Suppressor macrophage treated with lipopolysaccharide for 1 hour (primary cell): ENCODE data around the gene ZNF845.
"Not testable (repeated sequence)": the region's sequence is repeated elsewhere in the genome, so short reads cannot be mapped to it uniquely, and the experiment has no call there.

Experiments
- DNase-seq, 3 donors: peaks; one replicate each; pipeline ENCODE4 v3.0.0-alpha.2; 2020 to 2022

The ZNF845 gene

DNA sequence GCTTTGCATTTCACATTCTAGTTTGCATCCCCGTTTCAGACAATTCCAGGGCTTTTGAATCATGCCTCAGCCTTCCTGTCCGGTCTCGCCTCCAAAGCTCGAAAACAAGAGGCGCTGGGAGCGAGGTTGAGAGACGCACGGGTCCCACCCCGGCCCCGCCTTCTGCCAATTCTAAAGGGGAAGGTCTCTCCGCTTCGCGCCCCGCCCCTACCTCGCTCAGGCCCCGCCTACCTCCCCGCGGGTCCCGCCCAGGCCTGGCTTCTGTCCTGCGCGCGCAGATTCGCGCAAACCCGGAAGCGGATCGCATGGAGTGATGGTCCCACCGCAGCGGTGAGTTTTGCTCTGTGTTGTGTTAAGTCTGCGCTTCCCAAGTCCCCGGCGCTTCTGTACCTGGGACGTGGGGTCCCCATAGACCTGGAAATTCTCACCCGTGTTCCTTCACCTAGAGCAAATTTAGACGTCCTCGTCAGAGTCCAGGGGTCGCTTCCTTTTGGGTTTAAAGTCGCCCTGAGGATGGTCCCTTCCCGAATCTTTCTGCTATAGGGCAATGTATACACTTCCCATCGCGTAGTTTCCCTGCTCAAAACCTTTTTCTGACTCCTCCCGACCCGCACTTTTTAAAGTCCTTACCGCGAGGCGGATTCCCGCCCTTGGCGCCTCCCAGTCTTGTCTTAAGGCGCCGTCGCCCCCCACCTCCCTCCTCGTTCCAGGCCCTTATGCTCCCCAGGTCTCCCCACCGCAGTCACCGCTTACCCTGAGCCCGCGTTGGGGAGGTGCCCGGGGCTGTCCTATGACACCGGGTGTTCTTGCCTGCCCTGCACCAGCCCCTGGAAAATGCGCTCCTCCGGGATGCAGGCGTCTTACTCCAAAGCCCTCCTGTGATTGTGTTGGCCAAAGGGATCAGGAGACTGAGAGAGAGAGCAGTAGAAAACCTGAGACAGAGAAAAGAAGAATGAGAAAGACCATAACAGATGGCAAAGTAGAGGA, at the start of gene ZNF845:
TSS of gene ZNF845 (plus strand) at position 287 of the 987 bp plus-strand sequence. CDS start 7,559 bp downstream, outside the sequence.
- peak; percentile 92 to 96 (median 95) for DNase-seq

DNA sequence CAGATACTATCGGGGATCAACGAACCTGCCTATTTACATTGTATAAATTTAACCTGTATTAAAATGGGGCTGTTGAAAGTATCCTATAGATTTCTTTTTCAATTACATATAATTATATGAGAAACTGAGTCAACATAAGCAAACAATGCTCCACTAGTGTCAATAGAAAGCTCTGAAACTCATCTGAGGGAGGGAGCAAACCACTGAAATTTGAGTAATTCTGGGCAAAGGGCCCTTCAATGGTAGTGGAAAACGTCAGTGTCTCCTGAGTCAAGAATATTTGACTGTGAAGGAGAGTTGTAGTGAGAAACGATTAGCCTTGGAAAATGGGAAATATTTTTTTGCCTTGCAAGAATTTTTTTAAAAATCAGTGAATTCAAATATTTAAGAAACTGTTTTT, 48.5 kb upstream of the ZNF845 start:
- no peak for DNase-seq

DNA sequence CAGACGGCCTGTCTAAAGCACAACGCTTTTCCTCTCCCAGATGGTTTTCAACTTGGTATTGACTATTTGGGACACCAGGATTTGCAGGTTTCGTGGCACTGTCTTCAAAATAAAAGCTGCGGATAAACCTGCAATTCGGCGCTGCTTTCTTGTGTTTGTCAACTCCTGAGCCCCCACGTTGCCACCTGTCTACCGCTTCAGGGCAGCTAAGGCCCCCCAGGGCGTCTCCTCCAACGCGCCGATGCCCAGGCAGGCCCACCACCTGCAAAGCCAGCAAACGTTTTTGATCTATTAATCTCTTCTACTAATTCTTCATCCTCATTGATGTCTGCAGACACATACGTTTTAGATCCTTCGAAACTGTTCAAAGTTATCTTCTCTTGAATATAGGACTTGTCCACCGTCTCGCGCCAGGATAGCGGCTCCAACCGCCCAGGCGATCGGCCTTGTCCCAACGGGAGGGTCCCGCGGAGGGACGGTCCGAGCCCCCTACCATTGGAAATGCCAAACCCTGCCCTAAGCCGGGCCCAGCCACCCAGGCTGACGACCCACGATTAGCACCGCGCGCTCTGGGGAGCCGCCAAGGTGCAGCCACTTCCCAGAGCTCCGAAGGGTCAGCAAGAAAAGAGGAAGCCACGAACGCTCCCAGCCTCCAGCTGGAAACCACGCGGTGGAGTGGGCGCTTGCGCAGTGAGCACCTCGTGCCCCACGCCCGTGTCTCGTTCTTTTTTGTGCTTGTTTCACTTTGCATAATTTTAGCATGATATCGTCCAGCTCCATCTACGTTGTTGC, 42.6 kb upstream of the ZNF845 start:
- no peak for DNase-seq

DNA sequence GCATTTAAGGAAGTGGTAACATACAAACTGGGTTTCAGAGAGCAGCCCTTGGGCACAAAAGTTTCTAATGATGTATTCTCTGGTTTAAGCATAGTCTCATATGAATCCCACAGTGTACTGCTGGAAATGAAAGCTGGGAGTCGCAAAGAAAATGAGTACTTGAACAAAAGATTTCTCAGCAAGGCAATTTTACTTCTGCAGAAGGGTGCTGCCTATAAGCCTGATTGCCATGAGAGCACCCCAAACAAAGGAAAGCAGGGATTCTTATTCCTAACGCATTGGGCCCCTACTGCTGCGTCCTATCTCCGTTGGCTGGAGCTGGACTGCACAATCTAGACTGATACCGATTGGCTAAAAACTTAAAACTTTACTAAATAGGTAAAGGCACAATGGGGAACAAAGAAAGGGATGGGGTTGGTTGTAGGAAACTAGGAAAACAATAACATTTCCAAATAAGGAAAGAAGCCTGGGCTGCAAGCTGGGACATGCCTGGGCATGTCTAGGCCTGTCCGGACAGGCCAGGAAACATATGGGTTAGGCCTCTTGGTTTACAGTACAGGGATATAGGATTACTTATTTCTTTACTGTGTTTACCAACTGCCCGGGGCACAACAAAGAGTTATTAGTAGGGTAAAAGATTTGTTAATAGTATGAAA, 38.6 kb upstream of the ZNF845 start:
- DNase-seq, result no peak

DNA sequence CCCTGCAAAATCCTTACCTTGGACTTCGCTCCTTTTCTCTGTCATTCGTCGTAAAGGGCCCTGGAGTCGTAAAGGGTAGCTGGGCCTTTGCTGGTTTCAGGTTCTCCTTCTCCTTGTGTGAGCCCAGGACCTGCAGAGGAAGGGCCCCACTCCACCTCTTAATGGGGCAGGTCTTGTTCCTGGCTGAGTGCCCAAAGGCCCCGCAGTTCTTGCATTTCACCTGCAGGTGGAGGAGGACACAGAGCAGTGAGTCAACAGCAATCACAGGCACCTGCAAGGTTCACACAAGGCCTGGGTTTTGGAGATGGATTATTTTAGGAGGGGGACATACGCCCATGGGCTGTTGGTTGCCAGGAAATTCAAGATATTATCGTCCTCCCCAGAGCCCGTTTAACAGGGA, 32.2 kb upstream of the ZNF845 start:
- DNase-seq, result not testable (repeated sequence)

DNA sequence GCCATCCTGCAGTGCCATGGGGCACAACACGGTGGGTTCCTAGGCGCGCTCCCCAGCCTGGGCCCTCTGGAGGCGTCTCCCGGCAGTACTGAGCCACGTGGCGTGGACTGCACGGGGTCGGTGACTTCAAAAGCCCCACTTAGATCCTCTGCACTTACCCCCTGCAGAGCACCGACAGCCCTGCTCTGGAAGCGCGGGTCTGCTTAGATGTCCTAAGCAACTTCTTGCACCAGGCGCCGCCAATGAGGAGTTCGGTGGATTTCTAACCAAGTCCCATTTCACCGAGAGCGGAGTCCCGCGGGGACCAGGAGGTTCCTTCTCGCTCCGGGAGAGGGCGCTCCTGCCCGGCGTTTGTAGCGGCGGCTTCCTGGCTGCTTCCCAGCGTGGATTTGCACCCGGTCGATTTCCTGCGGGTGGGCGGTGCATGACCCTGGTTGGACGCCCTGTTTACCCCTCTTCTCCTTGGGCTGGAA, 25.2 kb upstream of the ZNF845 start:
- peak in 1 of 3 donors; percentile 4 for DNase-seq

DNA sequence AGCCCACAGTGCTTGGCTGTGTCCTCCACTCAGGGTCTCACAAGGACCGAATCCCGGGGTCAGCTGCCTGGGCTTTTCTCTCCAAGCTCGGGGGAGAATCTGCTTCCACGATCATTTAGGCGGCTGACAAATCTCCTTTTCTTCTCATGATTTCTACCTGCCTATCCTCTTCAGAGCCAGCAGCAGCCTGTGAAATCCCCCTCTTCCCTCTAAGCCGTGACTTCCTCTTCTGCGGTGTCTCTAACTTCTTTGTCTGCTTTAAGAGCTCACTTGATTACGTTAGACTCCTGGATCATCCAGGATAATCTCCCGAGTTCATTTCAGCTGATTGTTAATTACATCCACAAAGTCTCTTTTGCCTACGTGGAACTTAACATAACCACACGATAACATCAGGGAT, 22.5 kb upstream of the ZNF845 start:
- DNase-seq, result no peak

DNA sequence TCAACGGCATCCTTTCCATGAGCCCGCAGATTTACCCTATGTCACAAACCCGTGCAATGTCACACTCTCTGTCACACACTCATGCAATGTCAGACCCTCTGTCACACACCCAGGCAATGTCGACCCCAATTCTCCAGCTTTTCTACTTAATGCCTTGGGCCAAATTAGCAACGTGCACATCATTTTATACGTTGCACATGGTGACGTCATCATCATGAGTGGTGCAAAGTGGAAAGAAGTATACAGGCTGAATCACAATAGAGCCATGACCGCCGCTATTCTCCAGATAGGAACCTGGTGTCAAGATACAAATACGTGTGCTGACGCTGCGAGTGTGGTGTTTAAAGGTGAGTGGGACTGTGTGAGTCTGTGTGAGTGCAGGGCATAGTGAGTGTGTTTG, 21.7 kb upstream of the ZNF845 start:
- no peak for DNase-seq

DNA sequence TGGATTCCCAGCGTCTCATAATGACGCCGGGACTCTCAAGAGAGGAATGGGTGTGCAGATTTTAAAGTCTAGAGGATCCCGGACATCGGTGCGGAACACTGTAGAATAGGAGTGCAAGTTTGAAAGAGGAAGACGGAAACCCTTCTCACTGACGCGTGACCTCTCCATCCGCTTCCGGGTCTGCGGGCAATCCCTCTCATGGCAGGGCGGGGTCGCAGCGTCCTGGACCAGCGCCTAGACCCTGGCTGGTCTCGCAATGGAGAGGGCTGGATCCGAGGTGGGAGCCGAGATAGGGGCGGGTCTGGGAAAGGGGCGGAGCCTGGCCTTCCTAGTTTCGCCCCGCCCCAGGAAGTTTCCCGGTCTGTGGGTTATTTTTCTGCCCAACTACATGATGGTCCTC, 4.6 kb upstream of the ZNF845 start:
- peak in 2 of 3 donors; percentile 27 to 37 for DNase-seq

DNA sequence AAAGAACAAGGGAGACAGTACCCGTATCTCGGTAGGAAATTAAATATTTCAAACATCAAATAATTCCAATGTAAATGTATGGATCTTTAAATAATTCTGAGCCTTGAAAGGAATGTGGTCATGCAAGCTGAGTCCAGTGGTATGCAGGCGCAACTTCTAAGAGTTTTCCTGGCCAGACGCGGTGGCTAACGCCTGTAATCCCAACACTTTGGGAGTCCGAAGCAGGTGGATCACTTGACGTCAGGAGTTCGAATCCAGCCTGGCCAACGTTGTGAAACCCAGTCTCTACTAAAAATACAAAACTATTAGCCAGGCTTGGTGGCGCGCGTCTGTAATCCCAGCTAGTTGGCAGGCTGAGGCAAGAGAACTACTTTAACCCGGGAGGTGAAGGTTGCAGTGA, 1.1 kb upstream of the ZNF845 start:
- no peak for DNase-seq

DNA sequence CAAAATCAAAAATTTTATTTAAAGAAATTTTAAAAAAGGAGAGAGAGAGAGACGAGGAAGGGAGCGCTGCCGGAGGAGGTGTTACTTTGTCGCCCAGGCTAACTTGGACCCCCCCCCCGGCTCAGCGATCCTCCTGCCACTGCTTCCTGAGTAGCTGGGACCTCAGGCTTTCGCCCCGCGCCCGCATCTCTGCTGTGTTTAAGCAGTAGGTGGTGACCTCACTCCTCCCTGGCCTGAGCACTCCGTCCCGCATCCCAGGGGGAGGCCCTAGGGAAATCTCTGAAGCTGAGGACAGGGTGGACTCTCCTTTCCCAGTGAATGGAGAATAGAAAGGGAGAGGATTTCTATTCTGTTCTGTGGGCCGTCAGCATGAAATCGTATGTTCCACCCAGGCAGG, 485 bp upstream of the ZNF845 start:
- peak; percentile 17 to 52 (median 34) for DNase-seq

DNA sequence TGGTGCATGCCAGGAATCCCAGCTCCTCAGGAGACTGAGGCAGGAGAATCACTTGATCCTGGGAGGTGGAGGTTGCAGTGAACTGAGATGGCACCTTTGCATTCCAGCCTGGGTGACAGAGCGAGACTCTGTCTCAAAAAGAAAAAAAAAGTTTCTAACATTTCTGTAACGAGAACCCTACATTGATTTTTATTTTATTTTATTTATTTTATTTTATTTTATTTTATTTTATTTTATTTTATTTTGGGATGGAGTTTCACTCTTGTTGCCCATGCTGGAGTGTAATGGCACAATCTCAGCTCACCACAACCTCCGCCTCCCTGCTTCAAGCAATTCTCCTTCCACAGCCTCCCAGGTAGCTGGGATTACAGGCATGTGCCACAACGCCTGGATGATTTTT, 10.9 kb downstream of the ZNF845 start:
- DNase-seq, result not testable (repeated sequence)

DNA sequence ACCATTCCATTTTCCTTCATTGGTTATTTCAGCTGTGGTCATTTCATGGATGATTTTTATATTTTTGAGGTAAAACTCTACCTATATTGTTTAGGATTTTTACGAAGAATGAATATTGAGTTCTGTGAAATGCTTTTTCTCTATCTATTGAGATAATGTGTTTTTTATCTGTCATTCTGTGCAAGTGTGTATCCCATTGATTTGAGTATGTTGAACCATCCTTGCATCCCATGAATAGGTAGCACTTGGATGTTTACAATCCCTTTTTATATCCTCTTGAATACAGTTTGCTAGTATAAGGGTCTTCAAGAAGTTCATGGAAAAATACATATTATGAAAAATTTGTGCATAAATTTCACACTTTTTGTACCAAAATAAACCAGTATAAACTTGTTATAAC, 22.2 kb downstream of the ZNF845 start:
- no peak for DNase-seq

DNA sequence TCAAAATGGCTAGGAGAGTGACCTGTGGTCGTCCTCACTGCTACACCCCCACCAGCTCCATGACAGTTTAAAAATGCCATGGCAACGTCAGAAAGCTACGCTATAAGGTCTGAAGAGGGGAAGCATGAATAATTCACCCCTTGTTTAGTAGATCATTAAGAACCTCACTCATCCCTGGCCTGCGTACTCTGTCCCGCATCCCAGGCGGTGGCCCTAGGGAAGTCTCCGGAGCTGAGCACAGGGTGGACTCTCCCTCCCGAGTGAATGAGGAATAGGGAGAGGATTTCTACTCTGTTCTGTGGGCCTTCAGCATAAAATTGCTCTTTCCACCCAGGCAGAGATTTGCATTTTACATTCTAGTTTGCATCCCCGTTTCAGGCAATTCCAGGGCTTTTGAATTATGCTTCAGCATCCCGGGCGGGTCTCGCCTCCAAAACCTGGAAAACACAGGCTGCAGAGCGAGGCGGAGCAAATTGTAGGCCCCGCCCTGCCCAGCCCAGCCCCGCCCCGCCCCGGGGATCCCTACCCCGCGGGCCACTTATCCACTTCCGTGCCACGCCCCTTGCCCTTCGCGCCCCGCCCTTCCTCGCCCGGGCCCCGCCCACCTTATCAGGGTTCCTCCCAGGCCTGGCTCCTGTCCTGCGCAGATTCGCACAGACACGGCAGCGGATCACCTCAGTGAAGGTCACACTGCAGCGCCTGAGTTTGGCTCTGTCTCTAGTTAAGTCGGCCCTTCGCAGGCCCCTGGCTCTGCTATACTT, 24.5 kb downstream of the ZNF845 start:
- DNase-seq, result no peak

DNA sequence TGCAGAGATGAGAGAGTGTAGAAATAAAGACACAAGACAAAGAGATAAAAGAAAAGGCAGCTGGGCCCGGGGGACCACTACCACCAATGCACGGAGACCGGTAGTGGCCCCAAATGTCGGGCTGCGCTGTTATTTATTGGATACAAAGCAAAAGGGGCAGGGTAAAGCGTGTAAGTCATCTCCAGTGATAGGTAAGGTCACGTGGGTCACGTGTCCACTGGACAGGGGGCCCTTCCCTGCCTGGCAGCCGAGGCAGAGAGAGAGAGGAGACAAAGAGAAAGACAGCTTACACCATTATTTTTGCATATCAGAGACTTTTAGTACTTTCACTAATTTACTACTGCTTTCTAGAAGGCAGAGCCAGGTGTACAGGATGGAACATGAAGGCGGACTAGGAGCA, 26.5 kb downstream of the ZNF845 start:
- DNase-seq, result not testable (repeated sequence)

DNA sequence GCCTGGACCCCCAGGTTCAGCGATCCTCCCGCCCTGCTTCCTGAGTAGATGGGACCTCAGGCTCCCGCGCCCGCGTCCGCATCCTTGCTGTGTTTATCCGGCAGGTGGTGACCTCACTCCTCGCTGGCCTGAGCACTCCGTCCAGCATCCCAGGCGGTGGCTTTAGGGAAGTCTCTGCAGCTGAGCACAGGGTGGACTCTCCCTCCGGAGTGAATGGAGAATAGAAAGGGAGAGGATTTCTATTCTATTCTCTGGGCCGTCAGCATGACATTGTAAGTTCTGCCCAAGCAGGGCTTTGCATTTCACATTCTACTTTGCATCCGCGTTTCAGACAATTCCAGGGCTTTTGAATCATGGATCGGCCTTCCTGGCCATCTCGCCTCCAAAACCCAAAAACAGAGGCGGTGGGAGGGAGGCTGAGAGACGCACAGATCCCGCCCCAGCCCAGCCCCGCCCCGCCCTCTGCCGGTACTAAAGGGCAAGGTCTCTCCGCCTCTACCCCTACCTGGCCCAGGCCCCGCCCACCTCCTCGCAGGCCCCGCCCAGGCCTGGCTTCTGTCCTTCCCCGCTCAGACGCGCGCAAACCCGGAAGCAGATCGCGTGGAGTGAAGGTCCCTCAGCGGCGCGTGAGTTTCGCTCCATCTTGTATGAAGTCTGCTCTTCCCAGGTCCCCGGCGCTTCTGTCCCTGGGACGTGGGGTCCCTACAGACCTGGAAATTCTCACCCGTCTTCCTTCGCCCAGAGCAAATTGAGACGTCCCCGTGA, 31.8 kb downstream of the ZNF845 start, which contains the start of gene ZNF525:
TSS of gene ZNF525 (plus strand) at position 572 of the 765 bp plus-strand sequence. CDS start 6,577 bp downstream, outside the sequence.
- DNase-seq, result peak; percentile 90 to 96 (median 92)

DNA sequence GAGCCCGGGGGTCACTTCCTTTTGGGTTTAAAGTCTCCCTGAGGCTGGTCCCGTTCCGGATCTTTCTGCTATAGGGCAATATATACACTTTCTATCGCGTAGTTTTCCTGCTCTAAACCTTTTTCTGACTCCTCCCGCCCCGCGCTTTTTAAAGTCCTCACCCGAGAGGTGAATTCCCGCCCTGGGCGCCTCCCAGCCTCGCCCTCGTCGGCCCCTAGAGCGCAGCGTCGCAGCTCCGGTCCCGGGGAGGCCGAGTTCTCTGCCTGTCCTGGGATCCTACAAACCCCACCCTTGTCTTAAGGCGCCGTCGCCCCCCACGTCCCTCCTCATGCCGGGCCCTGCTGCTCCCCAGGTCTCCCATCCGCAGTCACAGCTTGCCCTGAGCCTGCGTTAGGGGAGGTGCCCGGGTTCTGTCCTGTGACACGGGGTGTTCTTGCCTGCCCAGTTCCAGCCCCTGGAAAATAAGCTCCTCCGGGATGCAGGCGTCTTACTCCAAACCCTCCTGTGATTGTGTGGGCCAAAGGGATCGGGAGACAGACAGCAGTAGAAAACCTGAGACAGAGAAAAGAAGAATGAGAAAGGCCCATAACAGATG, 32.4 kb downstream of the ZNF845 start:
- peak; percentile 42 to 70 (median 46) for DNase-seq

DNA sequence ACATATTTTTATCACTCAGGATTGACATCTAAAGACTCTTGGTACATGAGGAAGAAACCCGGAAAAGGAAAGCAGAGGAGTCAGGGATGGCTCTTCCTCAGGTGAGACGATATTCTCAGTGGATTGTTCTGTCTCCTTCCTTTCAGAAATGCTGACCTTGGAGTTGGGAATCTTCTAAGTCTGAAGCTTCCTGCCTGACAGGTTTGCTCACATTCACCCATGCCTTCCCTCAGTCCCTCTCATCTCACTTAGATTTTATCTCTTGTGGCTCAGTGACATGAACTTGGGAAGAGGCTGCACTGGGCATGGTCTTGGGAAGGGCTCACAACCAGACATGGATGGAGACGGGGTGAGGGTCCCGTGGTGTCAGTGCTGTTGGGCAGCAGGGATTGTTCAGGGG, 38.6 kb downstream of the ZNF845 start:
- no peak for DNase-seq

DNA sequence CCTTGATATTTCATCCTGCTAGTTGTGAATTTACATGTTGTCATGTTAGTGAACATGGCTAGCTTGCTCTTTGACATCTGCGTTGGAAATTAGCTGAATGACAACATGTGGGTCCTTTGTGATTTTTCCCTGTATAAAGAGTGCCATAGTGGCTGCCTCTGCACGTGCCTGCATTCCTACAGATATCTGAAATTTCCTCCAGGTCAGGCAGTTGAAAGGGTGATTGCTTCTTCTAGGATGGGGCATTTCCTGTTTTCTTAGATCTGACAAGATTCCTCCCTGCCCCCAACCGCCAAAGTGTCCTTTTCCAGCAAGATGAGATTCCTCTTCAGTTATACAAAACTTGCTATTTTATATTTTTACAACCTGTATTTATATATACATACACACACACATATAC, 40.7 kb downstream of the ZNF845 start:
- DNase-seq, result no peak

DNA sequence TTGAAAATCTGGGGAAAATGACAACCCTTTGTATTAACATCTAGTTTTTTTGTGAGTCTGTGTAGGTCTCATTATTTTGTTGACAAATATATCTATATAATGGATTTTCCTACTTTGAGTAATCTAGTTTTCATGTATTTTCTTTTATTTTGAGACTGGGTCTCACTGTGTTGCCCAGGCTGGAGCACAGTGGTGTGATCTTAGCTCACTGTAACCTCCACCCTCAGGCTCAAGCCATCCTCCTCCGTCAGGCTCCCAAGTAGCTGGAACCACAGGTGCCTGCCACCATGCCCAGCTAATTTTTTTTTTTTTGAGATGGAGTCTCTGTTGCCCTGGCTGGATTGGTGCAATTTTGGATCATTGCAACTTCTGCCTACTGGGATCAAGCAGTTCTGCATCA, 41.2 kb downstream of the ZNF845 start:
- DNase-seq, result no peak

DNA sequence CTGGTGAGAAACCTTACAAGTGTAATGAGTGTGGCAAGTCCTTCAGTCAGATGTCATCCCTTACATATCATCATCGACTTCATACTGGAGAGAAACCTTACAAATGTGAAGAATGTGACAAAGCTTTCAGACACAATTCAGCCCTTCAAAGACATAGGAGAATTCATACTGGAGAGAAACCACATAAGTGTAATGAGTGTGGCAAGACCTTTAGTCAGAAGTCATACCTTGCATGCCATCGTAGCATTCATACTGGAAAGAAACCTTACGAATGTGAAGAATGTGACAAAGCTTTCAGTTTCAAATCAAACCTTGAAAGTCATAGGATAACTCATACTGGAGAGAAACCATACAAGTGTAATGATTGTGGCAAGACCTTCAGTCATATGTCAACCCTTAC, 47.8 kb downstream of the ZNF845 start:
- no peak for DNase-seq
